Ramos (cell line): ENCODE results near the gene GPRASP1.

Experiments
- in situ Hi-C: fragments of 300-500 bp; cut with MboI; formaldehyde crosslinking; loops from one replicate; pipeline ENCODE4 v1.14.3; 2022; ENCODE audit warnings: low sequenced_read_pairs; ENCODE audit not compliant: unreplicated experiment

The GPRASP1 gene

GRCh38 chrX:102697494-102697893 is 46.2 kb downstream of the GPRASP1 start:
- in situ Hi-C loops: no loop called here
